Neural progenitor cell (in vitro differentiated cells): ENCODE measurements around the gene RASGRP2. TPM values are rescaled to one million over a fixed set of nuclear protein-coding genes. Genes with fewer than 3 reads are reported as not detected.

Source experiments
- DNase-seq: peaks from one replicate; pipeline ENCODE4 v3.0.0-alpha.2; 2016; ENCODE audit warnings: low spot score
- H2AFZ ChIP-seq: fragments of 200-600 bp; sonication (generic); replicated peaks from 2 replicates; pipeline ENCODE4 v1.6.1; 2016; ENCODE audit warnings: antibody characterized with exemption
- H3F3A ChIP-seq: fragments of 200-600 bp; sonication (generic); 2 replicates; pipeline ENCODE4 v1.6.1; 2016; ENCODE audit warnings: antibody characterized with exemption, low read depth
- H3K27ac ChIP-seq: fragments of 200-600 bp; sonication (generic); 2 replicates; pipeline ENCODE4 v1.5.1; 2016; ENCODE audit warnings: mild to moderate bottlenecking
- H3K27me3 ChIP-seq: fragments of 200-600 bp; sonication (generic); 2 replicates; pipeline ENCODE4 v1.6.1; 2016; ENCODE audit warnings: mild to moderate bottlenecking, moderate library complexity
- H3K36me3 ChIP-seq: fragments of 200-600 bp; sonication (generic); 2 replicates; pipeline ENCODE4 v1.5.1; 2016
- H3K4me1 ChIP-seq: fragments of 200-600 bp; sonication (generic); 2 replicates; pipeline ENCODE4 v1.6.1; 2016; ENCODE audit warnings: mixed run types
- H3K4me2 ChIP-seq: fragments of 200-600 bp; sonication (generic); 2 replicates; pipeline ENCODE4 v1.6.1; 2016
- H3K4me3 ChIP-seq: fragments of 200-600 bp; sonication (generic); 2 replicates; pipeline ENCODE4 v1.5.1; 2016
- H3K79me2 ChIP-seq: fragments of 200-600 bp; sonication (generic); 2 replicates; pipeline ENCODE4 v1.6.1; 2016; ENCODE audit warnings: low read depth
- H3K9ac ChIP-seq: fragments of 200-600 bp; sonication (generic); 2 replicates; pipeline ENCODE4 v1.6.1; 2016
- H3K9me3 ChIP-seq: fragments of 200-600 bp; sonication (generic); 2 replicates; pipeline ENCODE4 v1.5.1; 2016; ENCODE audit warnings: low read depth
- H4K20me1 ChIP-seq: fragments of 200-600 bp; sonication (generic); 2 replicates; pipeline ENCODE4 v1.6.1; 2016; ENCODE audit warnings: low read depth
- H3K27ac Mint-ChIP-seq: 3 replicates; pipeline ENCODE4 v1.8.0; 2021; ENCODE audit warnings: mixed read lengths
- H3K27me3 Mint-ChIP-seq: 2 replicates; pipeline ENCODE4 v1.8.0; 2022; ENCODE audit warnings: low read depth, mild to moderate bottlenecking, inconsistent platforms, moderate library complexity, mixed read lengths; ENCODE audit not compliant: insufficient read depth
- H3K36me3 Mint-ChIP-seq: 3 replicates; pipeline ENCODE4 v1.8.0; 2021; ENCODE audit warnings: mixed read lengths
- H3K4me1 Mint-ChIP-seq: 3 replicates; pipeline ENCODE4 v1.8.0; 2021; ENCODE audit warnings: mixed read lengths
- H3K4me3 Mint-ChIP-seq: 3 replicates; pipeline ENCODE4 v1.8.0; 2021; ENCODE audit warnings: mild to moderate bottlenecking, moderate library complexity, mixed read lengths
- H3K9me3 Mint-ChIP-seq: 3 replicates; pipeline ENCODE4 v1.8.0; 2020; ENCODE audit warnings: mixed read lengths
- EZH2 ChIP-seq: fragments of 200-600 bp; sonication (generic); IDR thresholded peaks from 2 replicates; pipeline ENCODE4 v1.6.1; 2017; ENCODE audit warnings: antibody characterized with exemption, mild to moderate bottlenecking, moderate library complexity
- EZH2phosphoT487 ChIP-seq: fragments of 200-600 bp; sonication (generic); IDR thresholded peaks from 2 replicates; pipeline ENCODE4 v1.6.1; 2017; ENCODE audit warnings: antibody characterized with exemption
- total RNA-seq: library from RNA; depleted of rRNA; stranded (reverse); fragments of >200 nt; gene quantifications from 2 replicates; pipeline ENCODE4 v1.2.3, GENCODE V29; 2015; ENCODE audit warnings: low replicate concordance
- TF ChIP-seq, protein P1 (sequence below): fragments of 200-600 bp; sonication (generic); IDR thresholded peaks from 2 replicates; pipeline ENCODE4 v1.5.1; 2017; ENCODE audit warnings: antibody characterized with exemption, mild to moderate bottlenecking

The RASGRP2 gene
- total RNA-seq, 1 donor from 2014 or later: 0.06 TPM

DNA sequence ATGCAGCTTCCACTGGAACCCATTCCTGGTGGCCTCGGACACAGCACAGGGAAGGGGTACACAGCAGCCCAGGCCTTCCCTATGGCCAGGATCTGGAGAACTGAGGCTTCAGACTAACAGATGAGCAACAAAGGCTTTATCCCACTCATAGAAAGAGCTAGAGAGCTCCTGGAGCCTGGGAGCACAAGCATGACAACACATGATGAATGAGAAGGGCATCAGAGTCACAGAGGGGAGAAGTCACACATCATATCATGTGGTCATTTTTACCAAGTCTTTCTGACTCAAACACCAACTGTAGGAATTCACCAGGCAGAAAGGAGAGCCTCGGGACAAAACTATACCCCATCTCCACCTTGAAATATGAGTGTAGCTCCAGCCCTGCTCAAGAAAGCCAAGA, 64.1 kb downstream of the RASGRP2 start:
- H3K9me3 ChIP-seq: no peaks in the 10 kb centered on the region
- no peak overlapping the region for H3K4me2 ChIP-seq
- no peaks in the 10 kb centered on the region for H3F3A ChIP-seq
- no peaks in the 10 kb centered on the region for H4K20me1 ChIP-seq
- peaks cover 26% of the 10 kb centered on the region for H3K4me1 Mint-ChIP-seq
- no peaks in the 10 kb centered on the region for H3K9me3 Mint-ChIP-seq
- H3K27me3 ChIP-seq: peaks cover 44% of the 10 kb centered on the region
- no peaks in the 10 kb centered on the region for H3K36me3 ChIP-seq
- TF ChIP-seq EZH2 (no peak), EZH2phosphoT487 (no peak)
- TF ChIP-seq, protein P1, sequence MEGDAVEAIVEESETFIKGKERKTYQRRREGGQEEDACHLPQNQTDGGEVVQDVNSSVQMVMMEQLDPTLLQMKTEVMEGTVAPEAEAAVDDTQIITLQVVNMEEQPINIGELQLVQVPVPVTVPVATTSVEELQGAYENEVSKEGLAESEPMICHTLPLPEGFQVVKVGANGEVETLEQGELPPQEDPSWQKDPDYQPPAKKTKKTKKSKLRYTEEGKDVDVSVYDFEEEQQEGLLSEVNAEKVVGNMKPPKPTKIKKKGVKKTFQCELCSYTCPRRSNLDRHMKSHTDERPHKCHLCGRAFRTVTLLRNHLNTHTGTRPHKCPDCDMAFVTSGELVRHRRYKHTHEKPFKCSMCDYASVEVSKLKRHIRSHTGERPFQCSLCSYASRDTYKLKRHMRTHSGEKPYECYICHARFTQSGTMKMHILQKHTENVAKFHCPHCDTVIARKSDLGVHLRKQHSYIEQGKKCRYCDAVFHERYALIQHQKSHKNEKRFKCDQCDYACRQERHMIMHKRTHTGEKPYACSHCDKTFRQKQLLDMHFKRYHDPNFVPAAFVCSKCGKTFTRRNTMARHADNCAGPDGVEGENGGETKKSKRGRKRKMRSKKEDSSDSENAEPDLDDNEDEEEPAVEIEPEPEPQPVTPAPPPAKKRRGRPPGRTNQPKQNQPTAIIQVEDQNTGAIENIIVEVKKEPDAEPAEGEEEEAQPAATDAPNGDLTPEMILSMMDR: no peak
- H3K27me3 Mint-ChIP-seq: peaks cover 7% of the 10 kb centered on the region
- no peak overlapping the region for H3K9ac ChIP-seq
- DNase-seq: no peak
- no peaks in the 10 kb centered on the region for H3K79me2 ChIP-seq
- H3K27ac ChIP-seq: no peak overlapping the region
- peaks cover 15% of the 10 kb centered on the region for H3K4me1 ChIP-seq
- H3K27ac Mint-ChIP-seq: no peak overlapping the region
- H3K36me3 Mint-ChIP-seq: peaks cover 3% of the 10 kb centered on the region
- no peak overlapping the region for H2AFZ ChIP-seq
- H3K4me3 Mint-ChIP-seq: no peak overlapping the region
- no peak overlapping the region for H3K4me3 ChIP-seq

DNA sequence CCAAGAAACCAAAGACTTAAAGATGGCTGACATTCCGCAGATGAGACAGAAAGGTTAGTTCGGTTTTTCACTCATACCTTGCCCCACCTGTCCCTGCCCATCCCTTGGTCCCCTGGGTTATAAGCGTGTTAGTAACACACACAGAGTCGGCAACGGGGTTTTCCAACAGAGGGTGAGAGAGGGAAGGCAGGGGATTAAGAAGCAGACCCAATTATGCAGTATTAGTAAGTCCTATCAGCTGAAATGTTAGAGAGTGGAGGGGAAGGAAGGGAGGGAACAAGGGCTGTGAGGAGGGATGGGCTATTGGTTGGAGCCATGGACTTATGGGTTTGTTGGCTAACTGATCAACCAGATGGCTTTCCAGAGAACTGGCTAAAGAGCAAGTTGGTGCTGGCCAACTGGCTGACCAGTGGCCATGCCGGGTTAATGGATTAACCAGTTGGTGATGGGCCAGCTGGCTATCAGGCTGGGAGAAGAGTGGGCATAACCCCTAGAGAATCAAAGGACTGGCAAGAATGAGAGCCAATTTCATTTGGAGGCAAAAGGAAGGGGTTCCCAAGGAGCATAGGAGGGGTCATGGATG, 66.4 kb downstream of the RASGRP2 start:
- Histone ChIP-seq H2AFZ (peak overlapping the region; percentile 36), H3F3A (no peaks in the 10 kb centered on the region)
- H3K27ac Mint-ChIP-seq: no peak overlapping the region

More for the DNA sequence above, 66.4 kb downstream of the RASGRP2 start:
- H3K27me3 ChIP-seq: peaks cover 45% of the 10 kb centered on the region
- Mint-ChIP-seq H3K4me3 (no peak overlapping the region), H3K27me3 (peaks cover 7% of the 10 kb centered on the region), H3K4me1 (peaks cover 30% of the 10 kb centered on the region), H3K9me3 (no peaks in the 10 kb centered on the region), H3K36me3 (no peaks in the 10 kb centered on the region)
- no peaks in the 10 kb centered on the region for H4K20me1 ChIP-seq
- H3K9ac ChIP-seq: no peak overlapping the region
- no peaks in the 10 kb centered on the region for H3K79me2 ChIP-seq
- H3K4me1 ChIP-seq: peaks cover 15% of the 10 kb centered on the region
- H3K4me3 ChIP-seq: no peak overlapping the region
- H3K4me2 ChIP-seq: no peak overlapping the region
- H3K27ac ChIP-seq: no peak overlapping the region
- H3K36me3 ChIP-seq: no peaks in the 10 kb centered on the region
- DNase-seq: no peak
- H3K9me3 ChIP-seq: no peaks in the 10 kb centered on the region
- TF ChIP-seq, protein P1: no peak
- TF ChIP-seq EZH2: no peak
- no peak for TF ChIP-seq EZH2phosphoT487

Other genes with a start within 250 kb of the RASGRP2 start
- gene SLC22A11, start 188.2 kb downstream of the RASGRP2 start, total RNA-seq: not detected in 2 replicates
- not detected in 2 replicates for gene SLC22A12, start 152.9 kb downstream of the RASGRP2 start, total RNA-seq
- gene NRXN2, start 20.9 kb downstream of the RASGRP2 start, total RNA-seq: 2.2 and 9.2 TPM in 2 replicates
- 1.4 and 2.2 TPM in 2 replicates for gene PYGM, start 15.8 kb upstream of the RASGRP2 start, total RNA-seq
- 140 and 193 TPM in 2 replicates for gene SF1, start 34.4 kb upstream of the RASGRP2 start, total RNA-seq
- 15.8 and 27.7 TPM in 2 replicates for gene MAP4K2, start 59.1 kb upstream of the RASGRP2 start, total RNA-seq
- 11.4 and 34.9 TPM in 2 replicates for gene MEN1, start 66.4 kb upstream of the RASGRP2 start, total RNA-seq
- gene CDC42BPG, start 100.5 kb upstream of the RASGRP2 start, total RNA-seq: 0.62 and 2.1 TPM in 2 replicates
- 19.8 and 39.7 TPM in 2 replicates for gene EHD1, start 134.5 kb upstream of the RASGRP2 start, total RNA-seq
- gene ATG2A, start 173.1 kb upstream of the RASGRP2 start, total RNA-seq: 4.4 and 16.6 TPM in 2 replicates
- 5.7 and 11.3 TPM in 2 replicates for gene PPP2R5B, start 180.5 kb upstream of the RASGRP2 start, total RNA-seq
- gene GPHA2, start 191.8 kb upstream of the RASGRP2 start, total RNA-seq: 1.5 TPM in 1 of 2 replicates, not detected in the other
- 0.06 TPM in 1 of 2 replicates, not detected in the other for gene MAJIN, start 228.0 kb upstream of the RASGRP2 start, total RNA-seq